AG04449 (cell line): ENCODE data around the gene RNLS.

Experiments
- CTCF ChIA-PET: fragments of 350-600 bp; formaldehyde crosslinking; extraction: SDS; loops from one replicate; lab custom pipeline; 2021; ENCODE audit warnings: antibody characterized with exemption; lab: Yijun Ruan, JAX
- POLR2A ChIA-PET: fragments of 400-600, 350-600 bp; formaldehyde crosslinking; extraction: SDS; loops from one replicate; lab custom pipeline; 2020; ENCODE audit warnings: antibody characterized with exemption, inconsistent platforms; lab: Yijun Ruan, JAX
- DNase-seq: peaks from one replicate; pipeline ENCODE4 v3.0.0-alpha.2; 2010; ENCODE audit warnings: low read depth, low spot score
- H3K4me3 ChIP-seq: 2 replicates; pipeline ENCODE4 v1.5.1; 2011; ENCODE audit warnings: low read depth, mild to moderate bottlenecking, control low read depth, low read length
- TF ChIP-seq, protein P1 (sequence below): IDR thresholded peaks from one replicate; pipeline ENCODE4 v1.5.1; 2011; ENCODE audit warnings: mild to moderate bottlenecking, moderate library complexity, low read length, control low read depth, inconsistent platforms; ENCODE audit not compliant: insufficient read depth; ENCODE audit errors: missing control alignments

The RNLS gene

DNA sequence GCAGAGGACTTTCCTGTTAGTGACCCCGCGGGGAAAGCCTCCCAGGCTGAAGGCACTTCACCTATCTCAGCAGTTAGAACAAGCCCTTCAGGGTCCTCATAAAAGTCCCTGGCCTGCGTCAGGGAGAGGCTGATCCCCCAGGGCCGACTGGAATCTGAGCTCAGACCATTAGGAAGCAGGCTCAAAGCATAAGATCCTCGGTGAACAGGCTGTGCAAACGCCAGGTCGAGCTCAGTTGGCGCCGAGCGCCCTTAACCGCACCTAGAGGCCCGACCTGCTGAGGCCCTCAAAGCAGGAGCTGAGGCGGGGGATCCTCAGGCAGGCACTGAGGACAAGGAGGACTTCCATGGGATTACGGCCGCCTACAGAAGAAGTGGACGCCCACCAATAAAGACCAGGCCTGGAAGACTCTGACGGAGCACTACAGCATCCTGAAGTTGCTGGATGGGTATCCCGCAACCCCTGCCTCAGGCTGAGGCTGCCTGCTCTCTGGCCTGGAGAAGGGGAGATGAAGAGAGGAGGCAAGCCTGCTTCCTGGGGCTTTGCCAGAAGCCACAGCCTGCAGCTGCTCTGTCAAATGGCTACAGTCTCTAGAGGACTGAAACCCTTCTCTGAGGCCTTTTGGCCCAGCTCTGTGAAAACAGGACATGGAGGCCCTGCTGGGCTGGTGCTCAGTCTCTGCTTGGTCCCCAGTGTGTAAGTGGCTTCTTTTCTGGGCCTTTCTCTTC, 33.3 kb upstream of the RNLS start:
- CTCF ChIA-PET, result interaction anchor here (0.6 to 1.5 kb wide), 3 partner anchors 33 to 219 kb away, joined by 4 to 6 read pairs (median 4); partner anchors contain the start of gene RNLS
- H3K4me3 ChIP-seq, result no peak overlapping the region
- TF ChIP-seq, protein P1, sequence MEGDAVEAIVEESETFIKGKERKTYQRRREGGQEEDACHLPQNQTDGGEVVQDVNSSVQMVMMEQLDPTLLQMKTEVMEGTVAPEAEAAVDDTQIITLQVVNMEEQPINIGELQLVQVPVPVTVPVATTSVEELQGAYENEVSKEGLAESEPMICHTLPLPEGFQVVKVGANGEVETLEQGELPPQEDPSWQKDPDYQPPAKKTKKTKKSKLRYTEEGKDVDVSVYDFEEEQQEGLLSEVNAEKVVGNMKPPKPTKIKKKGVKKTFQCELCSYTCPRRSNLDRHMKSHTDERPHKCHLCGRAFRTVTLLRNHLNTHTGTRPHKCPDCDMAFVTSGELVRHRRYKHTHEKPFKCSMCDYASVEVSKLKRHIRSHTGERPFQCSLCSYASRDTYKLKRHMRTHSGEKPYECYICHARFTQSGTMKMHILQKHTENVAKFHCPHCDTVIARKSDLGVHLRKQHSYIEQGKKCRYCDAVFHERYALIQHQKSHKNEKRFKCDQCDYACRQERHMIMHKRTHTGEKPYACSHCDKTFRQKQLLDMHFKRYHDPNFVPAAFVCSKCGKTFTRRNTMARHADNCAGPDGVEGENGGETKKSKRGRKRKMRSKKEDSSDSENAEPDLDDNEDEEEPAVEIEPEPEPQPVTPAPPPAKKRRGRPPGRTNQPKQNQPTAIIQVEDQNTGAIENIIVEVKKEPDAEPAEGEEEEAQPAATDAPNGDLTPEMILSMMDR, result no peak
- no peak for DNase-seq
- POLR2A ChIA-PET, result no interaction called here

DNA sequence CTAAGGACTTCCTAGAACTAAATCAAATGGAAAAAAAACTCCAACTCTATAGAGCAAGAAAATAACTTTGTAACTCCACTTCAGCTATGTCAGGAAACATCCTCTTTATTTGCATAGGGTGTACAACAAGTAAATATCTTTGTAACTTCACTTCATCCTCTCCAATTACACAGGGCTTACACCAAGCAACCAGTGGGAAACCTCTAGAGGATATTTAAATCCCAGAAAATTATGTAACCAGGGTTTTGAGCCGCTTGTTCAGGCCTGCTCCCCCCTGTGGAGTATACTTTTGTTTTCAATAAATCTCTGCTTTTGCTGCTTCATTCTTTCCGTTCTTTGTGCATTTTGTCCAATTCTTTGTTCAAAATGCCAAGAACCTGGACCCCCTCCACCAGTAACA, 25.7 kb upstream of the RNLS start:
- DNase-seq, result no peak
- ChIA-PET POLR2A (no interaction called here), CTCF (no interaction called here)
- H3K4me3 ChIP-seq, result no peak overlapping the region
- TF ChIP-seq, protein P1, result no peak

DNA sequence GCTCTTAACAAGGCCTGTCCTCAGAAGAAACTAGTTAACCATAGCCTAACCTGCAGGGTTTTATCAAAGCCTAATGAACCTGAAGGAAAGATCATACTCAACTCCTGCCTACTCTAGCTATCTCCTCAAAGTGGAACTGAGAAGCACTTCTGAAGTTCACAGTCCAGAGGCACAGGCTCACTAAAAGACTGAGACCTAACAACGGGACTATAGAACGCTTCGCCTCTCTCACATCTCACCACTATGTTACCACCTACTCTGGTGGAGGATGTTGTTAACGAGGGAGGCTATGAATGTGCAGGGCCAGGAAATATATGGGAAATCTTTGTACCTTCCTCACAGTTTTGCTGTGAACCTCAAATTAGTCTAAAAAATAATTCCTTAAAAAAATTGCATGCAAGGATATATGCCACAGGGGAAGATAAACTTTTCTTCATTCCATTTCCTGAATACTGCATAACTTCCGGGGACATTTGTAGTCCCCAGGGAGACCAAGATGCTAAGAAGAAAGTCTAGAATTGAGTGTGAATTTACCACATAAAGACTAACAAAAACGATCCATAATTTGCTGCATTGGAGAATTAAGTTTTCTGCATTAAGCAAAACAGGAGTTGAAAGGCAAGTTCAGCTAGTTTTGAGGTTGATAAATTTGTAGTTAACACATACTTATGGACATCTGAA, 25.1 kb upstream of the RNLS start:
- DNase-seq, result no peak
- POLR2A ChIA-PET, result no interaction called here
- TF ChIP-seq, protein P1, result no peak
- no peak overlapping the region for H3K4me3 ChIP-seq
- CTCF ChIA-PET, result no interaction called here

DNA sequence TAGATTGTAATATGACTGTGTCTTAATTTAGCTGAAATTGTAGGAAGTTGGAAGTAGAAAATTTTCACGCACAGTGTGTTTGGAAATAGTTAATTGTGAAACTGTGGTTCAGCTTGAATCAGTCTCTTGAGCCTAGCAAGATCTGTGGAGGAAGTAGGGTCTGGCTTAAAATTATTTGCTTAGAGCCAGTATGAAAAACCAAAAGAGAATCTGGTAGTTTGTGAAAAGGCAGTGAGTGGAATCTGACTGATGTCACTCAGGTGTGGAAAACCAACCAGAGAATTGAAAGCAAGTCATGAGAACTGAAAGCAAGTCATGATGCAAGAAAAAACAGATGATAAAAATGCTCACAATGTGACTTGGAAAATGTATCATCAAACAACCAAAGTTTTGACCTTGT, 14.9 kb upstream of the RNLS start:
- no peak for DNase-seq
- TF ChIP-seq, protein P1, result no peak
- POLR2A ChIA-PET, result no interaction called here
- CTCF ChIA-PET, result interaction anchor here (1.3 to 4.0 kb wide), 2 partner anchors 16 to 33 kb away, joined by 4 to 25 read pairs; partner anchors contain the start of gene RNLS
- no peak overlapping the region for H3K4me3 ChIP-seq

DNA sequence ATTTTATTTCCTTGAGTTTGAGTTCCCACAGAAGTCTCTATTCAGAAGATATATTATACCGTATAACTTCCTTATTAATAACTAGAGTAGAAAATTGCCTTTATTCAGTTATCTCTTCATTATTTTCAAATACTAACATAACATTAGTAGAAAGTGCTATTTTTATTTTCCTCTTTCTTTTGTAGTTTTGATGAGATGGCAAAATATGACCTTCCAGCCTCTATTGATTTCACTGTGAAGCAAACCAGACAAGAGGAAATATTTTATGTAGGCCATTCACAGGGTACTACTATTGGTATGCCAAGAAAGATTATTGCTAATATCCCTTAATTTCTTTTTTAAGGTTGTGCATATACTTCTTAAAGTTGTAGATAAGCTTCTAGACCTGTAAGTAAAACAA, 11.4 kb upstream of the RNLS start:
- no peak for DNase-seq
- ChIA-PET CTCF (interaction anchor here (4.0 kb wide), 1 partner anchor 12 kb away, joined by 25 read pairs; the partner anchor contains the start of gene RNLS), POLR2A (no interaction called here)
- TF ChIP-seq, protein P1, result no peak
- no peak overlapping the region for H3K4me3 ChIP-seq

DNA sequence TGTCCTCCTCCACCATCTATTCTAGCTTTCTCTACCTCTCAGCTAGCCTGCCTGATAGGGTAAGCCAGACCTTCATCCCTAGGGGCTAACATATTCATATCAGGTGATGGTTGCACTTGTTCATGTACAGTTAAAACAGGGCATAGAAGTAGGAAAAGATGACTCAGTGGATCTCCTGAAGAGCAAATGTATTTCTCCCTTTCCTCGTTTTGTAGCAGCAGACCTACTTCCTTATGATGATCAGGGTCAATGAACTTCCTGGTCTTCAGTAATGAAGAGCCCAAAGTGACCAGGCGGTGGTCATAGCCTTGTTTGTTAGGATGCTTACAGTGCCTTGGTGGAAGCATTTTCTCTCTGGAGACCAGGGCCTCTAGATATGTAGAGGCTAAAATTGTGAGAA, 9.8 kb upstream of the RNLS start:
- CTCF ChIA-PET, result interaction anchor here (1.2 to 2.8 kb wide), 4 partner anchors 10 to 40 kb away, joined by 3 to 27 read pairs (median 5); partner anchors contain the start of gene RNLS
- POLR2A ChIA-PET, result interaction anchor here (0.6 kb wide), 1 partner anchor 152 kb away, joined by 3 read pairs; no protein-coding TSS in a partner anchor
- DNase-seq, result no peak
- H3K4me3 ChIP-seq, result no peak overlapping the region
- TF ChIP-seq, protein P1, result no peak
